ENCODE measurements around the gene SLC30A1. TPM values are rescaled to one million over a fixed set of nuclear protein-coding genes. Genes with fewer than 3 reads are reported as not detected.

SLC30A1 gene
- polyA plus RNA-seq, 1 of the 3 experiments (the other 2 are of a cell fraction) = 6.9 TPM

- no peak for DNase-seq
- 95% methylated on average over 10 of the region's 10 CpGs for WGBS (ENCODE audit: low lambda C conversion rate)
Measured at GRCh38 chr1:211609120-211610024, 30.4 kb upstream of the SLC30A1 start.

More at GRCh38 chr1:211609120-211610024, 30.4 kb upstream of the SLC30A1 start:
- no peaks in the 10 kb centered on the region for H4K20me1 ChIP-seq (ENCODE audit: insufficient read depth)
- peaks cover 16% of the 10 kb centered on the region for H3F3A ChIP-seq (replicated peaks; ENCODE audit: insufficient read depth)
- POLR2A ChIA-PET = no interaction called here
- no peak overlapping the region for H3K4me3 ChIP-seq (ENCODE audit: low read depth in 2 of 2, low read length in 1 of 2)
- H3K36me3 ChIP-seq (replicated peaks in 1 of 2; ENCODE audit: control insufficient read depth in 1 of 2, insufficient read depth in 2 of 2, low read length in 1 of 2) = no peaks in the 10 kb centered on the region
- no peaks in the 10 kb centered on the region for H3K79me2 ChIP-seq (ENCODE audit: insufficient read depth)
- H3K27ac ChIP-seq (ENCODE audit: low read depth in 2 of 2, low read length in 1 of 2) = no peak overlapping the region
- no peaks in the 10 kb centered on the region for H3K9me3 ChIP-seq
- TF ChIP-seq EP300 (IDR thresholded peaks at IDR 0.05; ENCODE audit: borderline replicate concordance in 1 of 2, low read depth in 1 of 2, low read length in 1 of 2) (no peak), EZH2phosphoT487 (IDR thresholded peaks at IDR 0.05; ENCODE audit: borderline replicate concordance, low read depth) (no peak), RFX5 (IDR thresholded peaks at IDR 0.05; ENCODE audit: low read length) (no peak), USF1 (IDR thresholded peaks at IDR 0.05; ENCODE audit: borderline replicate concordance, low read depth) (no peak), POLR2AphosphoS5 (IDR thresholded peaks at IDR 0.05; ENCODE audit: low read depth, low read length) (no peak), TEAD4 (IDR thresholded peaks at IDR 0.05; ENCODE audit: borderline replicate concordance, insufficient read depth) (no peak), REST (IDR thresholded peaks at IDR 0.05; ENCODE audit: low read depth, low read length) (no peak), FOXM1 (IDR thresholded peaks at IDR 0.05; ENCODE audit: low read depth) (no peak), ELF1 (IDR thresholded peaks at IDR 0.05) (no peak), SMC3 (IDR thresholded peaks at IDR 0.05; ENCODE audit: low read depth, low read length) (no peak), CHD2 (IDR thresholded peaks at IDR 0.05; ENCODE audit: low read length, partially characterized antibody) (no peak), MXI1 (IDR thresholded peaks at IDR 0.05; ENCODE audit: low read depth, low read length) (no peak), FOXJ3 (CRISPR knock-in tag; IDR thresholded peaks at IDR 0.05) (no peak), SIN3A (IDR thresholded peaks at IDR 0.05; ENCODE audit: borderline replicate concordance, low read depth, low read length) (no peak), YY1 (IDR thresholded peaks at IDR 0.05; ENCODE audit: low read depth) (no peak), MAX (IDR thresholded peaks at IDR 0.05; ENCODE audit: low read depth) (no peak), NRF1 (IDR thresholded peaks at IDR 0.05; ENCODE audit: low read depth, low read length) (no peak), JUND (IDR thresholded peaks at IDR 0.05) (no peak), NFIC (IDR thresholded peaks at IDR 0.05; ENCODE audit: borderline replicate concordance) (no peak)
- H3K9ac ChIP-seq = no peak overlapping the region
- no peaks in the 10 kb centered on the region for H3K27me3 ChIP-seq (ENCODE audit: insufficient read depth)
- no peaks in the 10 kb centered on the region for H3K9me2 ChIP-seq
- CTCF ChIA-PET = interaction anchor here (0.6 to 1.1 kb wide), 2 partner anchors 19 to 38 kb away, joined by 3 read pairs; no protein-coding TSS in a partner anchor
- no peak overlapping the region for H2AFZ ChIP-seq (ENCODE audit: low read depth)
- no peak overlapping the region for H3K4me2 ChIP-seq
- peaks cover 0 to 20% of the 10 kb centered on the region in 2 experiments; a peak in 1 of 4 replicates for H3K4me1 ChIP-seq (ENCODE audit: control insufficient read depth in 1 of 2, insufficient read depth in 2 of 2, low read depth in 1 of 2, low read length in 1 of 2)

Measured in SK-N-SH (cell line).